Measurements from ENCODE around the gene APP.

APP gene

DNA sequence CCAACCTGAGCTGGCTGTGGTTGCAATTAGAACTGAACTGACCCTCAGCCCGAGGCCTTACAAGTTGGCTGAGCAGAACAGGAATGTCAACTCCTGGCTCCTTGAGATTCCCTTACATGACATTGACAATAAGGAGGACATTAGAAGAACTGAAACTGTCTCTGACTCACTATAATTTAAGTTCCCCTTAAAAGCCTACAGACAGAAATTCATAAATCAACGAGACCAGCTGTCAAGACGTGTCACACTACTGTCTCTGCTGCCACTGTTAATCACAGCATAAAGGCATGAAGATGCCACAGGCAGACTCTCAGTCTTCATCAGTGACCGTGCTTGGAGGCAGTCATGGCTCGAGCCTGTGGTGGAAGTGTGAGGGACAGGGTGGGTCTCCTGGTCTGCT, 267.0 kb downstream of the APP start:
- no peak for DNase-seq (ENCODE audit: low read depth)

DNA sequence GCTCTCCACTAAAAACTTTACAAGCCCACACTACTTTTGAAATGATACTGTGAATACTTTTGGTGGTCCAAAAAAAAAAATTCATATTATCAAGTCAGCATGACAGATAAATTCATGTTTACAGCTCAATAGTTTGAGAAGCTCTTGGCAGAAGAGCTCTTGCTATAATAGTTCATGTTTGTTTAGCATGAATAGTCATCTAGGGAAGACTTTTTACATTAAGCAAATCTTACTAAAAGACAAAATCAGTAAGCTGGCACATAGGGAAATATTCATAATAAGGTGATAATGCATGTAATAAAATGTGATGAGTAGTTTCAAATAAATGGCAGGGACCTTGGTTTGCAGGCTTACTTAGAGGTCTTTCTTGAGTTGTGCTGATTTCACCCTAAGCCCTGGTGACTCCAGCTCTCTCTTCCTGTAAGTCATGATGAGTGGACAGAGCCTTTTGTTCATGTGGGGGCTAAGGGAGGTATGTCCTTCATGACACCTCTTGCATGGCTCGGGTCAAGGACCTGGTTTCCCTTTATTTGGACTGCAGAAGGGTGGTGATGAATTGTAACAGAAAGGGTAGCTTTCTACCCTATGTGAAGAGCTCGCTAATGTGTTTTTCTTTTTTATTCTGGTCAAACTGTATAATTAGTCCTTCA, 269.1 kb downstream of the APP start:
- DNase-seq (ENCODE audit: low read depth), result no peak

DNA sequence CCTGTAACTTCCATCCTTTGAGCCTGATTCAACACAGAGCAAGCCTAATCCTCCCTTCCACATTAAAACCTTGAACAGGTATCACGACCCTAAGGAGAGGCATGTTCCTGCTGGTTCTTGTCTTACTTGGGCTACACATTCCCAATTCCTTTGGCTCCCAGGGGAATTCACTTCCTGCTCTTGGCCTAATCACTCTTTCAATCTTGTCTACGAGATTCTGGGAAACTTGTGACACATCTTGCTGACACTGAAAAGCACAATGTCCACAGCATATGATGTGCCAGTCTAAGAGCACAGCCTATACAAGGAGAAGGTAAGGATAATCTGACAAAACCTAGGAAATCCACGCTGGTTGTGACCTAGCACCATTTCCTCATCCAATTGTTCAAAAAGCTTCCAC, 271.9 kb downstream of the APP start:
- no peak for DNase-seq (ENCODE audit: low read depth)

DNA sequence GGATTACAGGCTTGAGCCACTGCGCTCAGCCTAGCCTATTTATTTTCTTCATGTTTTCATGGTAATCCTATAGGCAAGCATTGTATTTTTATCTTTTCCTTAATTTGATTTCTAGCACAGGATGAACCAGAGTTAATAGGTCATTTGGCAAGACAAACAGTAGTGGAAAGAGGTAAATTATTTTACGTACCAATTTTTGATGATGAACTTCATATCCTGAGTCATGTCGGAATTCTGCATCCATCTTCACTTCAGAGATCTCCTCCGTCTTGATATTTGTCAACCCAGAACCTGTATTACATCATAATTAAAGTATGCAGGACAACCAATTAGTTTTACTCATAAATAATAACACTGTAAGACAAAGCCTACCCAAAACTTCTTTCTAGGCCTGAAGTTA, 273.2 kb downstream of the APP start:
- no peak for DNase-seq (ENCODE audit: low read depth)

DNA sequence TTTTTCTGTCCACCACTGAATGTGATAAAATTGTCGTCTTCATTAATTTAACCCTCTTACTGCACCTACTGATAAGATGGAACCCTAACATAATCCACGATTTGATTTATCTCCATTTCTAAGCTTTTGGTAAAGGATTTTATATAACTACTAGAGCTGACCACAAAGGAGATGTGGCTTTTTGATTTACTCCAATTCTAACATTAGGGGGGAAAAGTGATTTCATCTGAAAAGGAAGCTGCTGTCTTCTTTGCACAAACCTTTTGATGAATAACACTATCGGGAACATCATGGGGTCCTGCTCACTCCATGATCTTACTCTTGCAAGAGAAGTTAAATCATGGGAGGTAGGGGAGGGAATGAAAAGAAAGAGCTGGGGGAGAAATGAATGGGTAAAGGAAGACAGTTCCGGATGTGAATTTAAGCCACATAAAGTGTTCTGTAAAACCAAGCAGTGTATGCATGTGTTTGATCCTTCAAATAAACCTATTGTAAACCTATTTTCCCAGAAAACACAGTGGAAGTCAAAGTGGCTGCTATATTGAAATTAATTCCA, 274.0 kb downstream of the APP start:
- DNase-seq (ENCODE audit: low read depth), result no peak

DNA sequence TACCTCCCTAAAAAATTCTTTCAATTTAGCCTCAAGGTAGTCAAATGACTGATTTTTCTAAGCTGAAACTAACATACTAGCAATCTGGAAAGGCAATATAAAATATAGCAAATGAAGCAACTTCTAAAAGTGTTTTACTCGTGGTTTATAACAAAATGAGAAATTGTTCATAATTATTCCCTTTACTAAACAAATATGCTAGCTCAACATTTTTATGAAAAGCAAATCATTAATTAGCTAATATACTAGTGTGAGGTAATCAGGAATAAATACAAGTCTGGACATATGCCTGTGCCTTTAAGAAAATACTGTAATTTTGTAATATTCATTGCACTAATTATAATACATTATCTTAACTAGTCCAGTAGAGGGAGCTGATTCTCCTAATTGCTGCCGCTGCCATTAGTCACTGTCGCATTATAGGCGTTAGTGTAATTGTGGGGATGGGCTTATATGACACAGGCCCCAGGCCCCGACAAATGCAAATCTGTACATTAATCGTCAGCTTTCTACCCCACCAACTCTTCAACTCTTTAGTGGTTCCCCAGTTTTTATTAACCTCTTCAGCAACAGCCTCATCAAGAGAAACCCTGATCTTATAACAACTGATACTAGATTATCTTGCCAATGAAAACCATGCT, 274.9 kb downstream of the APP start:
- DNase-seq (ENCODE audit: low read depth), result no peak

DNA sequence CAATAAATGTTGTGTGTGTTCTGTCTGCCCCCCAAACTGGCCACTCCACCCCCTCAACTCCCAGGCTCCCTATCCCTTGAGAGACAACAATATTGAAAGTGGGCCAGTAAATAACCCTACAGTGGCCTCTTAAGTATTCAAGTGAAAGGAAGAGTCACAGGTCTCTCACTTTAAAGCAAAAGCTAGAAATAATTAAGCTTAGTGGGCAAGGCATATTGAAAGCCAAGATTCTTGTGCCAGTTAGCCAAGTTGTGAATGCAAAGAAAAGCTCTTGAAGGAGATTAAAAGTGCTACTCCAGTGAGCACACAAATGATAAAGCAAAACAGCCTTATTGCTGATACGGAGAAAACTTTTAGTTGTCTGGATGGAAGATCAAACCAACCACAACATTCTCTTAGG, 277.4 kb downstream of the APP start:
- DNase-seq (ENCODE audit: low read depth), result no peak

DNA sequence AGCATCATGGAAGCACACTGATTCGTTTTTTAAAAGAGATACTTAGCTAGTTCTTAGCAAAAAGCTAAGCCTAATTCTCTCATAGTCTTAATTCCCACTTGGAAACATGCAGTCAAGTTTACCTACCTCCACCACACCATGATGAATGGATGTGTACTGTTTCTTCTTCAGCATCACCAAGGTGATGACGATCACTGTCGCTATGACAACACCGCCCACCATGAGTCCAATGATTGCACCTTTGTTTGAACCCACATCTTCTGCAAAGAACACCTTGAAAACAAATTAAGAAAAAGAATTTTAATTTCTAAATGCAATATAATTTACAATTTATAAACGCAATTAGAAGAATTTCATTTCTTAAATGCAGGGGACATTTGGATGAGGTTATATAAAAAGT, 279.0 kb downstream of the APP start:
- DNase-seq (ENCODE audit: low read depth), result no peak

DNA sequence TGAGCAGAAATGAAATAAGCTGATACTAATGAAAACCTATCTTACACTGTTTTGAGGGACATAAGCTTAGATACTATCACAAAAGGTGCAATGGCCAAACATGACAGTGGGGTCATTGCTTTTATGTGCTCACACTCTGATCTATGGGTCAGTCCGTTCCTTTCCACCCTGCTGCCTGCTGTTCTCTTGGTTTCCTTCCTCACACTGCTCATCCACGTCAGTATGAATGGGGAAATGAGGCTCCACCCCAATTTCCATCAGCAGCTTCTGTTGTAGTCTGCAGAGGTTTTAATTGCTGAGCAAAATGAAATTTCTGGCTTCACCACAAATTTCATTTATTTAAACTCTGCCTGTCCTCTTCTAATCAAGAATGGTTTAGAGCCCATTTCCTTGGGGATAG, 280.6 kb downstream of the APP start:
- no peak for DNase-seq (ENCODE audit: low read depth)

DNA sequence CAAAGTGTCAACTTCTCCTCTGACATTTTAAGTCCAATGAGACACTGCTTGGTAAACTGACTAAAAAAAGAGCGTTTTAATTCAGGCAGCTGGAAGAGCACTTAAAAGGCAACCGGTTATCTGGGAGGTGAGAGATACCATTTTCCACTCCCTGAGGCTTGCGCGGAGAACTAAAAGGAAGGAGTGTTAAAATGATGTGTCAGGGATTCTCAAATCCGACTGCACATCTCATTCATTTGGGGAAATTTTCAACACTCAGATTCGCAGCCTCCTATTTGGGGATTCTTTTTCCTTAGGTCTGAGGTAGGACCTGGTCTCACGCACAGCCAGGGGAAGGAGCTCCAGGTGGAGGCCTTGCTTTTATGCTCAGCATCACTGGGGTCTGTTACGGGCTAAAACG, 281.9 kb downstream of the APP start:
- DNase-seq (ENCODE audit: low read depth), result no peak

DNA sequence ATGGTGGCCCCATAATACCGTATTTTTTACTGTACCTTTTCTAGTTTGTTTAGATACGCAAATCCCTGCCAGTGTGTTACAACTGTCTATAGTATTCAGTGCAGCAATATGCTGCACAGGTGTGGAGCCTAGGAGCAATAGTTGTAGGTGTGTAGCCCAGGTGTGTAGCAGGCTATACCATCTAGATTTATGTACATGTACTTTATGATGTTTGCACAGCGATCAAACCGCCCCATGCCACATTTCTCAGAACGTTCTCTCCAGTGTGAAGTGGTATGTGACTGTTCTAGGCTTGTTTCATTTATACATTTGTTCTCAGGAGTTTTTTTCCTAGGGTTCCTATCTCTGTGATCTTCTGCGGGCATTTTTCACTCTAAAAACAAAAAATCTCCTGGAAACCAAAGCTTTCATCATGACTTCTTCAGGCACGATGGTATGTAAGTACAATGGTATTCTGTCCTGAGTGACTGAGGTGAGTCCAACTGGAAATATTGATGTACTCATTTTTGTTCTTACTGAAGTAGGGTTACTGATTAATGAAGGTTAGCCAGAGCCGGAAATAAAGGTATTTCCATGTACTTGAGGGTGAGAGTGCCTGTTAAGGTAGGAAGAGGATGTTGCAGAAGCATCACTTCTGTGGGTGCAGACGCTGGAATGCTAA, 282.8 kb downstream of the APP start:
- no peak for DNase-seq (ENCODE audit: low read depth)

DNA sequence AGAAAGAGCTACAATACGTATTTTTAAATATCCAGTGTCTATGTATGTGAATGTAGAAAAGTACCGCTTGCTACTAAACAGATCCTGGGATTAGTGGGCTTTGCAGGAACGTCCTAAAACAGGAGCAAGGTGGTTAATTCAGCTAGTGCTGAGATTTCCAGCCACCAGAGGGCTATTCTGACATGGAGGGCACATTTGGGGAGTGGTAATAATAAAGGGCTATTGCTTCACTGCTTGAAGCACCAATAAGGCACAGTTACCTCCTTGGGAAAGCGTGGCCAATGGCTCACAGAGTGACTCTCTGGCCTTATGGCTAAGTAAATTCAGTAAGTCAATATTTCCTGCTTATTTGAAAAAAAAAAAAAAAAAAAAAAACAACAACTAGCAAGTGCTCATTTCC, 283.4 kb downstream of the APP start:
- DNase-seq (ENCODE audit: low read depth), result no peak

DNA sequence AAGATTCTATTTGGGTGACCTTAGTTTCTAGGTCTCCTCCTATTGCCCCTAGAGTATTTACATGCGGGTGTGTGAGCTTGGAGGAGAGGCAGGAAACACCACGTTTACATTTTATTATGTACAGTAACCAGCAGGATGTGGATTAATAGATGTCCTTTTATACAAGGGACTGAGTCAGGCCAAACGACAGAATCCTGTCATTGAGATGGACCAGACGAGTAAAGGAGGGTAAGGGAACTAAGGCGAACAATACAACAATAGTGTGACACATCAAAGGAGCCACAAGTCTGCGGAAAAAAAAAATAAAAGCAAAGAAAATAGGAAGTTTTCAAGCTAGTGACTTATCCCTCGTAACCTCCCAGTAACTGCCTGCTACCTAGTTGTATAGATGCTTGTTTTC, 284.7 kb downstream of the APP start:
- no peak for DNase-seq (ENCODE audit: low read depth)

DNA sequence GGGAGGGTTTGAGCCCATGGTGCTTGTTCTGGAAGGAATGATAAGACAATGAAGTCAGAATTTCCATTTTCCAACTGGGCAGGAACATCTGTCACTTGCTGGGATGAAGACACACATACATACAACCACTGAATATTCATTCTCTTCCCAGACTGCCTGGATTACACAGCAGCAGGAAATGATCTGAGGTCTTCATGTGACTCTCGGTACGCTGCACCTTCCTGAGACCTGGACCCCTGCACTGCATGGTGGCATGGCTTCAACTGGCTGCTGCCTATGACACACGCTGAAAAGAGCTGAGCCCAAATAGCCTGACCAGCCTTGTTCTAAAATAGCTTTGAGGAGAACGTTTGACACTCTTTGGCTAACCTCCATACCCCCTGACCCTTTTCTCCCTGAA, 285.2 kb downstream of the APP start:
- DNase-seq (ENCODE audit: low read depth), result no peak

DNA sequence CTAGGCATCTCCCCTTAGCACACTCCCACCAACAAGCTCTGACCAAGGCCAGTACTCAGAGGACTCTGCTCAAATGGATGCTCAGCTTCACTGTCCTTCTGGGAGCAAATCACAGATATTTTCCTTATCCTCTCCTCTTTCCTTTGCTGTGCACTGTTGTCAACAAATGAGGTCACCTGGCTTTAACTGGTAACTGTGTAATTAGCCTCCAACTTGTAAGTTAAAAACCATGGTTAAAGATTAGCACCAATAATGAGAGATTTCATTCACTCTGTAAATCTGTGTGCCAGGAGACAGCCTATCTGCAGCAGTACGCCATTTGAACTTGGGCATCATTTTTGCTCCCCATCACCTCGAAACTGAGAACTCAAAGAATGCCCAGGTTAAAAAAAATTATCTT, 286.3 kb downstream of the APP start:
- DNase-seq (ENCODE audit: low read depth), result no peak

DNA sequence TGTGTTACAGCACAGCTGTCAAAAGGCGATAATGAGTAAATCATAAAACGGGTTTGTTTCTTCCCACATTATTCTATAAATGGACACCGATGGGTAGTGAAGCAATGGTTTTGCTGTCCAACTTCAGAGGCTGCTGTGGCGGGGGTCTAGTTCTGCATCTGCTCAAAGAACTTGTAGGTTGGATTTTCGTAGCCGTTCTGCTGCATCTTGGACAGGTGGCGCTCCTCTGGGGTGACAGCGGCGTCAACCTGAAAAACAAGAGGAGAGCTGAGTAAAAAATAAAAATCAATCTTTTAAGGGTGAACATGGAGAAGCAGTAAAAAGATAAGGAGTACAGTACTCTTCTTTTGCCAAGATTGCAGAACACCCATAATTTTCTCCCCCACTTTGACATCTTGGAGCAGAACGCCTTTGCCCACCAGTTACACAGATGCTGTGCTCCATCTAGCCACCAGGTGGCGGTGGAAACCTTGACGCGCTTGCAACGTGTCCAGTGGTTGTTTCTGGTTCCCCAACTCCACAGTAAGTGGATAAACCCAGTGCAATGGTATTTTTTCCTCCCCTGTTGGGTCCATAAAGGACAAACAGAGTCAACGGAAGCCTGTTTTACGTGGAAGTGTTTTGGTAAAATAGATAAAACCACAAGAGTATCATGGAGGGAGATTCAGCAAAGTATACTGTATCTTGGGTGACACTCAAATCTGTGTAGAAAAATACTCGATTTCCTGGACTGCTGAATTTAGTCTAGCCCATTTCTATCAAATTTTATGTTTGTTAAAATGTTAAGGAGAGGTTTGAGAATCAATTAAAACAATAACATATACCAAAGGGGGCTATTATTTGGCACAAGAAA, 288.8 kb downstream of the APP start:
- DNase-seq (ENCODE audit: low read depth), result peak; percentile 36

DNA sequence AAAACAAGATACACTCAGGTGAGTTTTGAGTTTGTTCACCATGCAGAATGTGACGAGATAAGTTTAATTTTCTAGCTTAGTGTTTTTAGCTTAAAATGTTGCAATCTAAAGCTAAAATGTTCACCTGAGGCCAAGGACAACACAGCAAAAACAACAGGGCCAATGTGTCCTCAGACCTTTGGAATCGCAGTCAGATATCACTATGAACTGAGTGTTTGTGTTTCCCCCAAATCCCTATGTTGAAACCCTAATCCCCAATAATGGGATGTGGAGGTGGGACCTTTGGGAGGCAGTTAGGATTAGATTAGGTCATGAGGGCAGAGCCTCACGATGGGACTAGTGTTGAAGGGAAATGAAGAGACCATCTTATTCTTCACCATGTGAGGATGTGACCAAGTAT, 291.4 kb downstream of the APP start:
- DNase-seq (ENCODE audit: low read depth), result no peak

DNA sequence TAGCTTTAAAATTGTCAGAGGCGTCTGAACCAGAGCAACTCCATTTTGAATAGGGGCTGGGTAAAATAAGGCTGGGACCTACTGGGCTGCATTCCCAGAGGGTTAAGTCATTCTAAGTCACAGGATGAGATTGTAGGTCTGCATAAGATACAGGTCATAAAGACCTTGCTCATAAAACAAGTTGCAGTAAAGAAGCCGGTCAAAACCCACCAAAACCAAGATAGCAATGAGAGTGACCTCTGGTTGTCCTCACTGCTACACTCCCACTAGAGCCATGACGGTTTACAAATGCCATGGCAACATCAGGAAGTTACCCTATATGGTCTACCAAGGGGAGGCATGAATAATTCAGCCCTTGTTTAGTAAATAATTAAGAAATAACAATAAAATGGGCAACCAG, 292.2 kb downstream of the APP start:
- no peak for DNase-seq (ENCODE audit: low read depth)

DNA sequence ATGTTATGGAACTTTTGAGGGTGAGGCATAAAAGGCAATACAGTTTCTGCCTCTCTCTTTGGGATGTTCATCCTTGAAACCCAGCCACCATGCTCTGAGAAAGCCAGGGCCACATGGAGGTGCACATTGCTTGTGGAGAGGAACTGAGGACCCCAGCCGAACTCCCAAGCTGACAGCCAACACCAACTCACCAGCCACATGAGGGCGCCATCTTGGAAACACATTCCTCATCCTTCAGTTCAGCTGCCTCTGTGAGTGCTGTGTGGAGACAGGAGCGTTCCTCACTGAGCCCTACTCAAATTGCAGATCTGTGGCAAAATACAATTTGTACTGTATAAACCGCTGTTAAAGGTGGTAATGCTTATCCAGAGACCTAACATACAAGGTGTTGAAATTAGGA, 298.3 kb downstream of the APP start:
- DNase-seq (ENCODE audit: low read depth), result no peak

DNA sequence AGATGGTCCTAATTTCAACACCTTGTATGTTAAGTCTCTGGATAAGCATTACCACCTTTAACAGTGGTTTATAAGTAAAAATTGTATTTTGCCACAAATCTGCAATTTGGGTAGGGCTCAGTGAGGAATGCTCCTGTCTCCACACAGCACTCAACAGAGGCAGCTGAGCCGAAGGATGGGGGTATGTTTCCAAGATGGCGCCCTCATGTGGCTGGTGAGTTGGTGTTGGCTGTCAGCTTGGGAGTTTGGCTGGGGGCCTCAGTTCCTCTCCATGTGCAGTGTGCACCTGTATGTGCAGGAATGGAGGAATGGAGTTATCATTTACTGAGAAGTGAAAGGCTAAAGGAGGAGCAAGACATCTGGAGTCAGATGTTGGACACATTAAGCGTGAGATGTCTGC, 299.0 kb downstream of the APP start:
- DNase-seq (ENCODE audit: low read depth), result no peak

DNA sequence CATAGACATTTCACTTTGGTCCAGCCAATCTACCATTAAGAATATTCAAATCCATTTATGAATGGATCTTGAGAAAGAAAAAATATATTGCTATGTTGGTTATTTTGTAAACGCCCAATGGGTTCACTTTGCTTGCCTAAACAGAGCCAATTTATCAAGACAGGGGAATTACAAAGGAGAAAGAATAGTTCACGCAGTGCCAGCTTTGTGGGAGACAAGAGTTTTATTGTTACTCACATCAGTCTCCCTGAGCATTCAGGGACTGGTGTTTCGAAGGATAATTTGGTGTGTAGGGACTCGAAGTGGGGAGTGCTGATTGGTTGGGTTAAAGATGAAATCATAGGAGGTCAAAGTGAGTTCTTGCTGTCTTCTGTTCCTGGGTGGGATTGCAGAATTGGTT, 300.5 kb downstream of the APP start:
- DNase-seq (ENCODE audit: low read depth), result no peak

DNA sequence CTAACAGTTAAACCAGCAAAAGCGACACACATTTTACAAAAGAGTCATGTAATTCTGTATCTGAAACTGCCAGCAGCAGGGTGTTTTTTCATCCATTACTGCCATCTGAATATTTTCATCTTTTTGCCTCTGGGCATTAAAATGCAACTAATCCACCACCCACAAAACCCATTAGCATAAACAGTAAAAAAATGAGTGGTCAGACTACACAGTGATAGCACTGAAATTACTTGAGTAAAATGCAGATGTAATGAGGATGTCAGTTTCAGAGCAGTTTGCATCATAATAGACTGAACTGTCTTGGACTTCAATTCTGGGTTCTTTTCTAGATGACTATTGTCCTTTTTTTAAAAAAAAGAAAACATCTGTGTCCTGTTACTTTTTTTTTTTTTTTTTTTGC, 303.5 kb downstream of the APP start:
- DNase-seq (ENCODE audit: low read depth), result no peak

DNA sequence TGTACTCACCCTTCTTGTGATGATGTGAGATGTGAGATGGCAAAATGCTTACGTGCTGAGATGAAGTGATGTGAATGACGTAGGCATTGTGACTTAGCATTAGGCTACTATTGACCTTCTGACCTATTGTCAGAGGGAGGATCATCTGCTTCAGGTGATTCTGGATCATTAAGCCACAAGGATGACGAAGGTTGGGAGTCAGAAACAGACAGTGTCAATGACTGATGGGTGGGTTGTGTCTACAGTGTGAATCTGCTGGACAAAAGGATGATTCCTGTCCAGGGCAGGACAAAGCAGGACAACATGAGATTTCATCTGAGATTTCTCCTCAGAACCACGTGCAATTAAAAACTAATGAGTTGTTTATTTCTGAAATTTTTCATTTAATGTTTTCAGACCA, 306.8 kb downstream of the APP start:
- no peak for DNase-seq (ENCODE audit: low read depth)

All from stimulated activated CD8-positive, alpha-beta memory T cell treated with anti-CD3 and anti-CD28 coated beads, Interleukin-12 subunit alpha, Interleukin-12 subunit beta, amount 100 ng/mL, for 1 hour (primary cell).